Chondrocyte (in vitro differentiated cells): ENCODE data around the gene U2AF1L4. TPM values are rescaled to one million over a fixed set of nuclear protein-coding genes. Genes with fewer than 3 reads are reported as not detected.

Experiments used
- DNase-seq: peaks from one replicate; pipeline ENCODE4 v3.0.0; 2021; ENCODE audit warnings: mixed read lengths, low spot score
- H3K27ac Mint-ChIP-seq: one replicate; pipeline ENCODE4 v1.8.0; 2021; ENCODE audit warnings: mild to moderate bottlenecking, moderate library complexity, mixed read lengths; ENCODE audit not compliant: unreplicated experiment
- H3K27me3 Mint-ChIP-seq: 2 replicates; pipeline ENCODE4 v1.8.0; 2021; ENCODE audit warnings: low read depth, mixed read lengths
- H3K36me3 Mint-ChIP-seq: 2 replicates; pipeline ENCODE4 v1.8.0; 2021; ENCODE audit warnings: low read depth, mixed read lengths
- H3K4me1 Mint-ChIP-seq: 2 replicates; pipeline ENCODE4 v1.8.0; 2021; ENCODE audit warnings: low read depth, mild to moderate bottlenecking, mixed read lengths
- H3K4me3 Mint-ChIP-seq: one replicate; pipeline ENCODE4 v1.8.0; 2021; ENCODE audit warnings: mild to moderate bottlenecking, moderate library complexity, mixed read lengths; ENCODE audit not compliant: unreplicated experiment
- H3K9me3 Mint-ChIP-seq: 2 replicates; pipeline ENCODE4 v1.8.0; 2021; ENCODE audit warnings: low read depth, mixed read lengths
- CTCF ChIP-seq: fragments of 200-600 bp; sonication (generic); IDR thresholded peaks from 2 replicates; pipeline ENCODE4 v1.5.0; 2021; ENCODE audit warnings: antibody characterized with exemption, mild to moderate bottlenecking, moderate library complexity
- total RNA-seq: library from RNA; stranded (reverse); gene quantifications from 3 replicates; pipeline ENCODE4 v1.2.1, GENCODE V29; 2021

Gene U2AF1L4
- total RNA-seq, 1 donor from 2014 or later = 24.7 TPM

DNA sequence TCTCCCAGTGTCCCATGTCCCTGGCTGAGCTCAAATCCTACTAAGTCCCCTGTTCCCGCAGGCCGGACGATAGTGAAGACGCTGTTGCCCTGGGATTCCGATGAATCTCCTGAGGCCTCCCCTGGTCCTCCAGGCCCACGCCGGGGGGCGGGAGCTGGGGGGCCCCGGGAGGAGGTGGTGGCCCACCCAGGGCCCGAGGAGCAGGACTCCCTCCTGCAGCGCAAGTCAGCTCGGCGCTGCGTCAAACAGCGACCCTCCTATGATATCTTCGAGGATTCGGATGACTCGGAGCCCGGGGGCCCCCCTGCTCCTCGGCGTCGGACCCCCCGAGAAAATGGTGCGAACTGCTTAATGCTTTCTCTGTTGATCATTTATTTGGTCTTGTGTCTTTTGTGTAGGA is 21.5 kb downstream of the U2AF1L4 start:
- H3K27me3 Mint-ChIP-seq = no peaks in the 10 kb centered on the region
- no peak overlapping the region for H3K4me3 Mint-ChIP-seq
- H3K27ac Mint-ChIP-seq = no peak overlapping the region
- no peak for DNase-seq
- no peaks in the 10 kb centered on the region for H3K9me3 Mint-ChIP-seq
- no peak for TF ChIP-seq CTCF
- H3K36me3 Mint-ChIP-seq = peaks cover 46% of the 10 kb centered on the region
- peaks cover 13% of the 10 kb centered on the region for H3K4me1 Mint-ChIP-seq

GRCh38 chr19:35722897-35723296 is 22.3 kb downstream of the U2AF1L4 start:
- no peaks in the 10 kb centered on the region for H3K9me3 Mint-ChIP-seq
- H3K36me3 Mint-ChIP-seq = peaks cover 39% of the 10 kb centered on the region
- TF ChIP-seq CTCF = no peak
- no peak overlapping the region for H3K4me3 Mint-ChIP-seq
- DNase-seq = no peak
- H3K27me3 Mint-ChIP-seq = no peaks in the 10 kb centered on the region
- H3K27ac Mint-ChIP-seq = no peak overlapping the region
- H3K4me1 Mint-ChIP-seq = peaks cover 14% of the 10 kb centered on the region

DNA sequence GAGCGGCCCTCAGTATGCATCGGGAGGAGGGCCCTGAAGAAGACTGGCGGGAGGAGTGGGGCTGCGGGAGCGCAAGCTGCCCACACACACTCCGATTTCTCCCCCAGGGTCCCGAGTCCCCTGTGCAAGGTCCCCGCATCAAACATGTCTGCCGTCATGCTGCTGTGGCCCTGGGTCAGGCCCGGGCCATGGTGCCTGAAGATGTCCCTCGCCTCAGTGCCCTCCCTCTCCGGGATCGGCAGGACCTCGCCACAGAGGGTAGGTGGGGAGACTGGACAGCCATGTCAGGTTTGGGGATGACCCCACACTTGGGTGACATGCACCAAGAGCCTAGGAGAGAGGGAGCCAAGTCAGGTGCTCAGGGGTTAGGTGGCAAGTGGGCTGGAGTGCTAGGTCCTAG is 22.8 kb downstream of the U2AF1L4 start:
- DNase-seq = no peak
- Mint-ChIP-seq H3K27me3 (no peaks in the 10 kb centered on the region), H3K4me1 (peaks cover 14% of the 10 kb centered on the region), H3K9me3 (no peaks in the 10 kb centered on the region), H3K4me3 (no peak overlapping the region), H3K36me3 (peaks cover 37% of the 10 kb centered on the region), H3K27ac (no peak overlapping the region)
- TF ChIP-seq CTCF = no peak

GRCh38 chr19:35721374-35721773 is 23.8 kb downstream of the U2AF1L4 start:
- H3K27me3 Mint-ChIP-seq = no peaks in the 10 kb centered on the region
- H3K4me1 Mint-ChIP-seq = peaks cover 19% of the 10 kb centered on the region
- no peak for TF ChIP-seq CTCF
- DNase-seq = peak; percentile 81
- peaks cover 34% of the 10 kb centered on the region for H3K36me3 Mint-ChIP-seq
- H3K27ac Mint-ChIP-seq = no peak overlapping the region
- H3K4me3 Mint-ChIP-seq = no peak overlapping the region
- no peaks in the 10 kb centered on the region for H3K9me3 Mint-ChIP-seq

DNA sequence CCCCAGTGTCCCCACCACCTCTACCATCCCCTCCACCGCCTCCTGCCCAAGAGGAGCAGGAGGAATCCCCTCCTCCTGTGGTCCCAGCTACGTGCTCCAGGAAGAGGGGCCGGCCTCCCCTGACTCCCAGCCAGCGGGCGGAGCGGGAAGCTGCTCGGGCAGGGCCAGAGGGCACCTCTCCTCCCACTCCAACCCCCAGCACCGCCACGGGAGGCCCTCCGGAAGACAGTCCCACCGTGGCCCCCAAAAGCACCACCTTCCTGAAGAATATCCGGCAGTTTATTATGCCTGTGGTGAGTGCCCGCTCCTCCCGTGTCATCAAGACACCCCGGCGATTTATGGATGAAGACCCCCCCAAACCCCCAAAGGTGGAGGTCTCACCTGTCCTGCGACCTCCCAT is 24.6 kb downstream of the U2AF1L4 start:
- Mint-ChIP-seq H3K27ac (no peak overlapping the region), H3K4me3 (no peak overlapping the region), H3K27me3 (no peaks in the 10 kb centered on the region), H3K9me3 (no peaks in the 10 kb centered on the region), H3K36me3 (peaks cover 26% of the 10 kb centered on the region), H3K4me1 (peaks cover 26% of the 10 kb centered on the region)
- DNase-seq = peak; percentile 89
- TF ChIP-seq CTCF = no peak
